Neural progenitor cell (in vitro differentiated cells): ENCODE results near the gene MED17.

Source experiments
- CTCF ChIP-seq: fragments of 200-600 bp; sonication (generic); IDR thresholded peaks from 2 replicates; pipeline ENCODE4 v1.5.1; 2017; ENCODE audit warnings: antibody characterized with exemption, mild to moderate bottlenecking
- EZH2phosphoT487 ChIP-seq: fragments of 200-600 bp; sonication (generic); IDR thresholded peaks from 2 replicates; pipeline ENCODE4 v1.6.1; 2017; ENCODE audit warnings: antibody characterized with exemption

- no peak for TF ChIP-seq EZH2phosphoT487
- no peak for TF ChIP-seq CTCF
Observed at GRCh38 chr11:93807980-93808379, 23.9 kb downstream of the MED17 start.
